ENCODE results near the gene CYP1B1. TPM values are rescaled to one million over a fixed set of nuclear protein-coding genes. Genes with fewer than 3 reads are reported as not detected.

Gene CYP1B1
- total RNA-seq, 1 experiment from 2014 or later, result 36.3 TPM

GRCh38 chr2:38095079-38095995 is 19.4 kb upstream of the CYP1B1 start:
- Histone ChIP-seq H3K4me3 (peak overlapping the region; percentile 24; the same call in 1 of the 2 replicates), H3K4me2 (peak overlapping the region; percentile 73), H3K9me3 (ENCODE audit: insufficient read depth, low read depth) (no peaks in the 10 kb centered on the region), H2AFZ (0 out of 2 replicates have a peak overlapping the region, but pooled peaks have one; percentile 39), H3K4me1 (replicated peaks; ENCODE audit: insufficient read depth) (peaks cover 89% of the 10 kb centered on the region), H3K27ac (peak overlapping the region; percentile 97), H3F3A (ENCODE audit: insufficient read depth, low read depth) (peaks cover 63% of the 10 kb centered on the region), H3K79me2 (ENCODE audit: low read depth) (peaks cover 17% of the 10 kb centered on the region), H3K27me3 (ENCODE audit: insufficient read depth, low read depth) (no peaks in the 10 kb centered on the region), H4K20me1 (ENCODE audit: insufficient read depth) (no peaks in the 10 kb centered on the region), H3K36me3 (ENCODE audit: low read depth) (no peaks in the 10 kb centered on the region), H3K9me2 (ENCODE audit: insufficient read depth) (no peaks in the 10 kb centered on the region)
- ChIA-PET POLR2A (ENCODE audit: unreplicated experiment) (interaction anchor here (0.6 to 1.2 kb wide), 4 partner anchors 11 to 372 kb away, joined by 3 to 19 read pairs (median 4); no protein-coding TSS in a partner anchor), CTCF (interaction anchor here (1.7 kb wide), 1 partner anchor 19 kb away, joined by 15 read pairs; the partner anchor contains the start of gene CYP1B1)
- intact Hi-C loops (cut with micrococcal nuclease; ENCODE audit: unreplicated experiment), result loop anchor here (10.0 kb wide), 1 partner anchor 279 kb away; the partner anchor contains the start of gene ATL2
- TSS peak; percentile 85 for BruUV-seq (replicated peaks)
- peak in 1 of 2 experiments; percentile 40 for DNase-seq
- TF ChIP-seq EZH2 (IDR thresholded peaks at IDR 0.05; ENCODE audit: low read depth), result no peak
- no peak for TF ChIP-seq CTCF (conservative IDR thresholded peaks at IDR 0.05)

DNA sequence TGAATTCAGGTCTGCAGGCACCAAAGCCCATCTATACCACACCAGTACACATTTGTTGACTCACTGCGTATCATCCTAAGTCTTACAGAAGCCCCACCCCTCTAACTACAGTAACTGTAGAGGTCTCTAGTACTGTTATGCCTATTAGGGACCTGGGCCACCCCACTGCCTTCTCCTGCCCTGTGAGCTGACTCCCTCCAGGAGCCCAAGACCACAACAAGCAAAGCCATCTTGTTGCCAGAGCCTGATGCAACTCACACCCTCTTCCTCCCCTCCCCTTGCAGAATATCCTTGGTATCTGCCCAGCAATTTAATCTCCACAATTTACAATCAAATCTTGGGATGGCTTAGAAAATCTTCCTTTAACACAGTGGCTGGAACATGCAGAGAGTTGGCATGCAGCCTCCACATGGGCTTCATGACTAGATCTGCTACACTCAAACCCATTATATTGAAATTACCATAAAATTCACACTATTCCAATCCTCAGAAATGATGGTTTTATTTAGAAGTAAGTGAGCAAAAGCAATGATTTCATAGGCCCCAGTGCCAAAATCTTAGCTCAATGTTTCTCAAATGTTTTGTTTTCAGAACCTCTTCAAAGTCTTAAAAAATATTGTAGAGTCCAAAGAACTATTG is 17.7 kb upstream of the CYP1B1 start:
- peak in 1 of 2 experiments; percentile 45 for DNase-seq
- H3K79me2 ChIP-seq (ENCODE audit: low read depth), result peaks cover 27% of the 10 kb centered on the region
- no peaks in the 10 kb centered on the region for H4K20me1 ChIP-seq (ENCODE audit: insufficient read depth)
- H3F3A ChIP-seq (ENCODE audit: insufficient read depth, low read depth), result peaks cover 62% of the 10 kb centered on the region
- H3K4me2 ChIP-seq, result peak overlapping the region; percentile 69
- POLR2A ChIA-PET (ENCODE audit: unreplicated experiment), result interaction anchor here (0.6 to 0.8 kb wide), 2 partner anchors 16 to 17 kb away, joined by 7 read pairs; no protein-coding TSS in a partner anchor
- intact Hi-C loops (cut with micrococcal nuclease; ENCODE audit: unreplicated experiment), result loop anchor here (10.0 kb wide), 1 partner anchor 281 kb away; the partner anchor contains the start of gene ATL2
- no TSS peak for BruUV-seq (replicated peaks)
- H3K9me2 ChIP-seq (ENCODE audit: insufficient read depth), result no peaks in the 10 kb centered on the region
- no peak overlapping the region for H3K4me3 ChIP-seq
- no peaks in the 10 kb centered on the region for H3K36me3 ChIP-seq (ENCODE audit: low read depth)
- no peaks in the 10 kb centered on the region for H3K9me3 ChIP-seq (ENCODE audit: insufficient read depth, low read depth)
- no peak for TF ChIP-seq CTCF (conservative IDR thresholded peaks at IDR 0.05)
- no peak for TF ChIP-seq EZH2 (IDR thresholded peaks at IDR 0.05; ENCODE audit: low read depth)
- CTCF ChIA-PET, result interaction anchor here (0.9 kb wide), 1 partner anchor 11 kb away, joined by 3 read pairs; no protein-coding TSS in a partner anchor
- no peak overlapping the region for H2AFZ ChIP-seq
- peaks cover 72% of the 10 kb centered on the region for H3K4me1 ChIP-seq (replicated peaks; ENCODE audit: insufficient read depth)
- H3K27ac ChIP-seq, result peak overlapping the region; percentile 92
- H3K27me3 ChIP-seq (ENCODE audit: insufficient read depth, low read depth), result no peaks in the 10 kb centered on the region
